Testis (tissue), 3 donors: ENCODE data around the gene LDLRAD4. TPM values are rescaled to one million over a fixed set of nuclear protein-coding genes. Genes with fewer than 3 reads are reported as not detected.

Source experiments
- DNase-seq: peaks from one replicate; pipeline ENCODE4 v3.0.0-alpha.2; 2019
- H3K27ac ChIP-seq, 2 donors: fragments of 200-600 bp; sonication (generic); one replicate each; pipeline ENCODE4 v1.5.1; 2019
- H3K27me3 ChIP-seq: fragments of 200-600 bp; sonication (generic); one replicate; pipeline ENCODE4 v1.5.1; 2019
- H3K36me3 ChIP-seq: fragments of 200-600 bp; sonication (generic); one replicate; pipeline ENCODE4 v1.5.1; 2017; ENCODE audit warnings: low read depth; ENCODE audit errors: missing control alignments
- H3K4me1 ChIP-seq: fragments of 200-600 bp; sonication (generic); one replicate; pipeline ENCODE4 v1.5.1; 2019
- H3K4me3 ChIP-seq, 2 donors: fragments of 200-600 bp; sonication (generic); one replicate each; pipeline ENCODE4 v1.5.1; 2017 to 2019
- H3K9me3 ChIP-seq: fragments of 200-600 bp; sonication (generic); one replicate; pipeline ENCODE4 v1.5.1; 2017
- CTCF ChIP-seq, 3 experiments: fragments of 450-650 bp in 2 of 3; fragments of 200-600 bp in 1 of 3; sonication (generic) in 1 of 3; IDR thresholded peaks; one replicate each; pipeline ENCODE4 v1.5.1; 2016 to 2019; ENCODE audit warnings: antibody characterized with exemption in 3 of 3, mild to moderate bottlenecking in 2 of 3, moderate library complexity in 1 of 3
- POLR2A ChIP-seq: fragments of 450-650 bp; IDR thresholded peaks from one replicate; pipeline ENCODE4 v1.6.1; 2017; ENCODE audit warnings: antibody characterized with exemption, mild to moderate bottlenecking, moderate library complexity
- WGBS, 2 donors: methylation state at CpG; one replicate each; pipeline ENCODE4 v1.1.5; 2018; 5-methylcytosine and 5-hydroxymethylcytosine counted together
- intact Hi-C: fragments of 100-400 bp; cut with DNase I; formaldehyde crosslinking; loops from one replicate; pipeline ENCODE4 v1.15.1; 2023; ENCODE audit warnings: low total_unique reads
- polyA plus RNA-seq: library from polyadenylated mRNA; stranded (reverse); fragments of 350-450 nt; fragmentation: Illumina TruSeq; extraction: RNeasy Lipid Tissue Mini Kit (QIAGEN cat#74804); gene quantifications from one replicate; pipeline ENCODE4 v1.2.3, GENCODE V29; 2014; ENCODE audit warnings: low read depth, low replicate concordance; ENCODE audit not compliant: insufficient read depth
- total RNA-seq, 2 donors: library from RNA; depleted of rRNA; stranded (reverse); fragments of >200 nt; gene quantifications; one replicate each; pipeline ENCODE4 v1.2.3, GENCODE V29; 2016

The LDLRAD4 gene
- total and polyA plus RNA-seq, 3 donors from 2014 or later = 22.0 to 42.2 (median 25.9) TPM

GRCh38 chr18:13243363-13243762 lies 24.8 kb downstream of the LDLRAD4 start:
- intact Hi-C loops = no loop called here
- H3K4me3 ChIP-seq = no peak overlapping the region
- H3K36me3 ChIP-seq = no peaks in the 10 kb centered on the region
- no peak for DNase-seq
- H3K27me3 ChIP-seq = no peaks in the 10 kb centered on the region
- no peak for TF ChIP-seq CTCF (IDR thresholded peaks at IDR 0.05)
- no peak for TF ChIP-seq POLR2A
- H3K4me1 ChIP-seq = no peaks in the 10 kb centered on the region
- H3K9me3 ChIP-seq = no peaks in the 10 kb centered on the region
- H3K27ac ChIP-seq = no peak overlapping the region
- 85 to 94% methylated on average over 9 of the region's 9 CpGs for WGBS, 2 donors

GRCh38 chr18:13244135-13244534 lies 25.6 kb downstream of the LDLRAD4 start:
- no peaks in the 10 kb centered on the region for H3K9me3 ChIP-seq
- WGBS, 2 donors = 0 to 91% methylated on average over 1 of the region's 1 CpG
- H3K4me1 ChIP-seq = no peaks in the 10 kb centered on the region
- no peak for DNase-seq
- no peaks in the 10 kb centered on the region for H3K27me3 ChIP-seq
- no peak overlapping the region for H3K27ac ChIP-seq
- H3K36me3 ChIP-seq = no peaks in the 10 kb centered on the region
- intact Hi-C loops = no loop called here
- no peak overlapping the region for H3K4me3 ChIP-seq
- TF ChIP-seq POLR2A (no peak), CTCF (IDR thresholded peaks at IDR 0.05) (no peak)

- Histone ChIP-seq H3K4me3 (no peak overlapping the region), H3K9me3 (no peaks in the 10 kb centered on the region), H3K27ac (no peak overlapping the region), H3K27me3 (no peaks in the 10 kb centered on the region), H3K4me1 (no peaks in the 10 kb centered on the region), H3K36me3 (no peaks in the 10 kb centered on the region)
- intact Hi-C loops = no loop called here
- TF ChIP-seq CTCF (IDR thresholded peaks at IDR 0.05) (no peak), POLR2A (no peak)
- WGBS, 2 donors = 88 to 93% methylated on average over 6 of the region's 6 CpGs
- DNase-seq = no peak
These were observed 27.0 kb downstream of the LDLRAD4 start for GRCh38 chr18:13245481-13246000.

GRCh38 chr18:13246121-13246520 lies 27.6 kb downstream of the LDLRAD4 start:
- no peak for DNase-seq
- Histone ChIP-seq H3K27me3 (no peaks in the 10 kb centered on the region), H3K4me3 (no peak overlapping the region), H3K4me1 (no peaks in the 10 kb centered on the region), H3K36me3 (no peaks in the 10 kb centered on the region), H3K9me3 (no peaks in the 10 kb centered on the region), H3K27ac (no peak overlapping the region)
- no peak for TF ChIP-seq CTCF (IDR thresholded peaks at IDR 0.05)
- no peak for TF ChIP-seq POLR2A
- intact Hi-C loops = no loop called here
- WGBS, 2 donors = 89 to 93% methylated on average over 9 of the region's 9 CpGs

GRCh38 chr18:13246591-13246990 lies 28.0 kb downstream of the LDLRAD4 start:
- H3K36me3 ChIP-seq = no peaks in the 10 kb centered on the region
- H3K4me3 ChIP-seq = no peak overlapping the region
- no peaks in the 10 kb centered on the region for H3K4me1 ChIP-seq
- no peak overlapping the region for H3K27ac ChIP-seq
- TF ChIP-seq POLR2A = no peak
- no peak for TF ChIP-seq CTCF (IDR thresholded peaks at IDR 0.05)
- H3K27me3 ChIP-seq = no peaks in the 10 kb centered on the region
- 94 to 100% methylated on average over 2 to 3 of the region's 3 CpGs for WGBS, 2 donors
- H3K9me3 ChIP-seq = no peaks in the 10 kb centered on the region
- DNase-seq = no peak
- intact Hi-C loops = no loop called here
